Measurements from ENCODE around the gene C16orf78.

The C16orf78 gene

DNA sequence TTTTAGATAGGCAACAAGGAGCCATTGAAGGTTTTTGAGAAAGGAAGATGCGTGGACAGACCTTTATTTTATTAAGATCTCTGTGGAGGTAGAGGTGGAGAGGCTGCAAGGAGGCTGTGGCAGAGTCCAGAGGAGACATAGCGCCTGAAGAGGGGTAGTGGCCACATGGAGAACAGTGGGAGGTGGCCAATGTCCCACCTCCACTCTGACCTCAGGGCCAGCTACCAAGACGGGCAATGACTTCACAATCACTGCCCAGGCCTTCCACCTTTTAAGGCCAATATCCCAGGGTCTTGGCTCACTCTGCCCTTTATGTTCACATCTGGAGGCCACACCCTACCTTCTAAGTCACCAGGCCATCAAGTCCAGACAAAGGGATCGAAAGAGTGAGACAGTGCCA, at the start of gene C16orf78:
C16orf78 (plus strand) TSS at position 301 of the 400 bp plus-strand sequence. CDS start 136 bp downstream, outside the sequence.
- no peak for DNase-seq

- no peak for DNase-seq
These were observed 48.9 kb upstream of the C16orf78 start for GRCh38 chr16:49324703-49325102.

GRCh38 chr16:49327466-49327865, 46.1 kb upstream of the C16orf78 start:
- DNase-seq, result no peak

DNA sequence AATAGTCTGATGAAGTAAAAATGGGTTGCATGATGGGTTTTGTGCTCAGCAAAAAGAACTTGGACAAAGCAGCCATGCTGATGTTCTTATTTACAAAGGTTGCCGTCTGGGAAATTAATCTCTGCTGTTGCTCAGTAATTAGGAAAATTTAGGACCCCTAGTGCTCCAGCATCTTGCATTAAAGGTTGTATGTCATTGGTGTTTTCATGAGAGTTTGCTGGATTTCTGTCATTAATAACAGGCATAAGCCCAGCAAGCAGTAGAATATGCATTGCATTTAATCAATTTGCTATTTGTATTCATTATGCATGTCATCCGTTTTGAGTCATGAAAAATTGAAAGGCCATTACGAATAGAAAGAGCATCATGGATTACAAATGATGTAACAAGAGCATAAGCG, 45.3 kb upstream of the C16orf78 start:
- DNase-seq, result no peak

- no peak for DNase-seq
These were observed 42.9 kb upstream of the C16orf78 start for GRCh38 chr16:49330562-49331201.

DNA sequence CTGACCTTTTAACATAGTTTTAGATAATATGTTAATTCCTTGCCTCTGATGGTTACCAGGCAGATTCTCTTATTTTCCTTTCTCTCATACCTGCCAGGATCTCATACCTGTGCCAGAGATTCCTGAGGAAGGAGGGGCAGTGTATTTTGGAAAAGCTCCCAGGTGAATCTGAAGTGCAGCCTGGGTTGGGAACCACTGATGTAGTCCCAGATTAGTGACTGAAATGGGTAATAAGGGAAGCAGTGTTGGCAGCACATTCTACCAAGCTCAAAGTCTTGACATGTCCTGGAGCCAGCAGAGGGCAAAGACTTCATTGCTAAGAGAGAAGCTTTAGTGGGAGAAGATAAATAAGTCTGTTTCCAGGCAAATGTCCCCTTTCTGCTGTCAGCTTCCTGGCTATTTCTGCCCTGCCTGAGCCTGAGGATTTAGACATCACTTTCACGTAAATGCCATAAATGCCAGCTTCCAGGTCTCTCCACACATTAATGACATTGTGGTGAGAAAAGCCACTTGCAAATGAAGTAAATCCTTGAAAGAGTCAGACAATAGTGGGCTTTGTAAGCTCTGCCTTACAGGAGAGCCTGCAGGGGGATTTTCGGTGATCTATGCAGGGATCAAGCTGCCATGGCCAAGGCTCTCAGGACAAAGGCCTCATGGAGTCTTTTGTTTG, 40.9 kb upstream of the C16orf78 start:
- DNase-seq, result no peak

DNA sequence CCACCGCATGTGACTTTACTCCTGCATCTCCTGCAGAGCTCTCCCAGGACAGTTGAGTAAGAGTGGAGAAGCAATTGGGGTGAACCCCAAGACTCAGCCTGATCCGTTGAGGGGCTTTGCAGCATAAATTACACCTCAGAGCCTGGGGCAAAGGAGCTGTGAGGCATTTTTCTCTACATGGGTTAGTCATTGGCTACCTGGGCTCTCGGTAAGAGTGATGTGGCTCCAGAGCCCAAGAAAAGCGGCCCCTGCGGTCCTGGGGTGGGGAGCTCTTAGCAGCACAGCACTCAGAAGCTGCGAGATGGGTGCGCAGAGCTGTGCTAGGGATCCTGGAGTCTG, 40.4 kb upstream of the C16orf78 start:
- DNase-seq, result no peak

DNA sequence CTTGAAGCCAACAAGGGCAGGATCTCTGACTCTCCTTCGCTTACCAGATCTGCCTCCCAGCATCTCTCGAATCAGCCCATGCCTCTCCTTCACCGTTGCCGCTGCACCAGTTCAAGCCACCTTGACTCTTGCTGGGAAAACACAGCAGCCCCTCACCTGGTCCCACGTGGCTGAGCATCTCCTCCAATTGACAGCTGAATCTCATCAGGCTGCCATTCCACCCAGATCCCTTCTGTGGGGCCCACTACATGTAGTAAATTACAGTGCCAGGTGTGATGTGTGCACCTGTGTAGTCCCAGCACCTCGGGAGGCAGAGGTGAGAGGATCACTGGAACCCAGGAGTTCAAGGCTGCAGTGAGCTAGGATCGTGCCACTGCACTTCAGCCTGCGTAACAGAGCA, 37.8 kb upstream of the C16orf78 start:
- no peak for DNase-seq

GRCh38 chr16:49336581-49336980, 37.0 kb upstream of the C16orf78 start:
- DNase-seq, result no peak

DNA sequence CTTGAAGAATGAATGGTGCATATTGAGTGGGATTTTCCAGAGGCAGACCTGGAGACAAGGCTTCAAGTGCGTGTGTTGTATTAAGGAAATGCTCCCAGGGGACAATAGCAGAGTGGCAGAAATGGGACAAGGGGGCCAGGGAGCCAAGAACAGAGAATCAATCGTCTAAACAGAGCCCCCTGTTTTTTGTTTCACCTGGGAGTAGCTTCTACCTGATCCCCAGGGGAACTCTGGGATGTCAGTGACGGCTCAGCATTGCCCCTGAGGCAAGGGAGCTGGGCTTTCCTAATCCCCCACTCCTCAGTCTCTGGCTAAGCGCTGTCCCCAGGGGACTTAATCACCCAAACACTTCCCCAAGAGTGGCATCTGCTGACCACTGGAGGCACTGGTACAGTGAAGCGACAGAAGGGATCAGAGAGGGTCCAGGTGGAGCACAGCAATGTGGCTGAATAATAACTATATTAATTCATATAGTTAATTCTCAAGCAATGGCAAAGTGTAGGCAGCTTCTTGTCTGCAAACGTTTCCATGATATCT, 35.7 kb upstream of the C16orf78 start:
- no peak for DNase-seq

DNA sequence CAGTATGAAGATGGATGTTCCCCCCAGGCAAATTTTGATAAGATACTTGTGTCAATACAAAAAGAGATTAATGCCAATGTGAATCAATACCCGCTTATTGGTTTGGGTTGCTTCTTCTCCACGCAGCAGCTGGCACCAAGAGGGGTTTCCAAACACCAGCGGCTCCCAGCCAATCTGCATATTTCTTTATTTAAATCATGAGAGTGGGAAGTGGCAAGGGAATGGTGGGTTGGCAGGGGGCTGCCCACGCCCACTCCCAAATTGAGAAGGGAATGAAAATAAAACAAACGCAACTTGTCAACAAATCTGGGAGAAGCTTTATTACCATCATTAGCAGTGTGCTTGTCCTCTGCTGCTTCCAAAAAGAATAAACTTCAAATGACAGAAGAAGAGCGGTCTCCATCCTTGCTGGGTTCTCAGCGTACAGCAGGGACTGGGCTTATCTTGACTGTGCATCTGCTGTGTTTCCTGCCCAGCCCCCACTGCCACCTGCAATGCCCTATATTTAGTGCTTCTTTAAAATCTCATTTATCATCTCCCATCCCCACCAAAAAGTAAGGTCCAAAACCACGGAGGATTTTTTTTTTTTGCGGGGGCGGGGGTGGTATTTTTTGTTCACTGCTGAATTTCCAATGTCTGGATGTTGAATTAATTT, 34.9 kb upstream of the C16orf78 start:
- no peak for DNase-seq

DNA sequence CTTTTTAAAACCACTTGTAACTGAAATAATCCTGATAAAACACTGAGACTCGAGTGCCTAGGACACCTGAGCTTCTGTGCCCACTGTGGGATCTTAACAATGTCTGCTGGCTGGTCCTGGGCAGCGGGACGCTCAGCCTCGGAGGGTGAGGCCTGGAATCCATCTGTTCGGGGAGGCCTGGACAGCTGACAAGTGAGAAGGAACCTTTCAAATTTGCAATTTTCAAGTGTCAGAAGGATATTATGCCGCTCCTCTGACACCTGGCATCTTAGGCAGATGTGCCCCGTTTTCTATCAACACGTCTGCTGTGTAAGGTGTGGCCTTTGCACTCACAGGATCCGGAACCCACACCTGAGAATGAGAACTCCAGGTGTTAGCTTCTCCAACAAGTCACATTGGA, 33.1 kb upstream of the C16orf78 start:
- DNase-seq, result no peak

- DNase-seq, result no peak
These were observed 31.9 kb upstream of the C16orf78 start for GRCh38 chr16:49341706-49342105.

DNA sequence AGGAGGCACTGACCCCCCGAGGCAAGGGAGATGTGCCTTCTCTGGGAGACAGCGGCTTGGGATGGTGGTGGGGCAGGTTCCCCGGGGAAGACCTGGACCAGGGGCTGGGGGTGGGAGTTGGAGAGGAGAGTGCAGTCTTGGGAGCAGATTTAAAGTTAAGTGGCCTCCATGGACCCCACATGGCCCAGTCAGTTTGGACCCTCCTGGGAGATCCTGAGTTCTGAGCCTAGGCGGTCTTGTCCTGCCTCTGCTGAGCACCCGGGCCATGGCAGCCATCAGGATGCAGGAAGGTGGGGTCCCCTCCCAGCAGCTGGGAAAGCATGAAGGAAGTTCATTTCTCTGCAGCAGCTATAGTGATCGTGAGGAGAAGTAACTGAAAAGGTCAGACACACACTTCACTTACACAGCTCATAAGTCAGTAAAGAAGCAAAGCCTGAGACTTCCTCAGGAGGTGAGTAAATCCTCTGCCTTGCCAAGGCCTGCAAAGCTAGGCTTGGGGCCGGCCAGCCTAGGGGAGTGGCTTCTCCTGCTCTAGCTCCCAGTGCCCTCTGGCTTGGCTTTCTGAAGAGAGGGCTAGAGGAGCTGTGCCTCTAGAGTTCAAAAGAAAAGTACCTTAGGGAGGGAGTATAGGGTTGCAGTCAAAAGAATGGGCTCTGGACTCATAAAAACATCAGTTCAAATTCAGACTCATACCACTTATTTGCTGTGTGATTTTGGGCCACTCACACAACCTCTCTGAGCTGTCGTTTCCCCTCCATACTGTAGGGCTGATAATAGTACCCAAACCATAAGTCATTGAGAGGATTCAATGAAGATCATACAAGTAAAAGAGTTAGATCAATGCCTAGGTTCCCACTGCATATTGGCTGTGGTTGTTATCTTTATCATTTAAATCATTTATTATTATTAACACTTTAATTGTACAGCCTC, 31.0 kb upstream of the C16orf78 start:
- DNase-seq, result no peak

DNA sequence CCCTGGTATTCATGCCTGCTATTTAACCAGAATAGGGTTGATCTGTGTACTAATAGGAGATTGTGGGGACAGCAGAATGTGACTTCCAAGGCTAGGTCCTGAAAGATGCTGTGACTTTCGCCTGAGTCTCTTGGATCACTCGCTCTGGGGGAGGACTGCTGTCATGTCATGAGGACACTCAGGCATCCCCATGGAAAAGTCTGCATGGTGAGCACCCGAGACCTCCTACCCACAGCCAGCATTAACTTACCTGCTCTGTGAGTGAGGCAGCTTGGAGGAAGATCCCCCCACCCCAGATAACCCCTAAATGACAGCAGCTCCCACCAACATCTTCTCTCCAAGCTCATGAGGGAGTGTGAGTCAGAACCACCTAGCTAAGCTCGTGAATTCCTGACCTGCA, 30.3 kb upstream of the C16orf78 start:
- no peak for DNase-seq

GRCh38 chr16:49344401-49344800, 29.2 kb upstream of the C16orf78 start:
- no peak for DNase-seq

GRCh38 chr16:49345829-49346228, 27.8 kb upstream of the C16orf78 start:
- DNase-seq, result no peak

- DNase-seq, result no peak
These were observed 27.1 kb upstream of the C16orf78 start for GRCh38 chr16:49346459-49346858.

GRCh38 chr16:49347476-49347875, 26.1 kb upstream of the C16orf78 start:
- DNase-seq, result no peak

DNA sequence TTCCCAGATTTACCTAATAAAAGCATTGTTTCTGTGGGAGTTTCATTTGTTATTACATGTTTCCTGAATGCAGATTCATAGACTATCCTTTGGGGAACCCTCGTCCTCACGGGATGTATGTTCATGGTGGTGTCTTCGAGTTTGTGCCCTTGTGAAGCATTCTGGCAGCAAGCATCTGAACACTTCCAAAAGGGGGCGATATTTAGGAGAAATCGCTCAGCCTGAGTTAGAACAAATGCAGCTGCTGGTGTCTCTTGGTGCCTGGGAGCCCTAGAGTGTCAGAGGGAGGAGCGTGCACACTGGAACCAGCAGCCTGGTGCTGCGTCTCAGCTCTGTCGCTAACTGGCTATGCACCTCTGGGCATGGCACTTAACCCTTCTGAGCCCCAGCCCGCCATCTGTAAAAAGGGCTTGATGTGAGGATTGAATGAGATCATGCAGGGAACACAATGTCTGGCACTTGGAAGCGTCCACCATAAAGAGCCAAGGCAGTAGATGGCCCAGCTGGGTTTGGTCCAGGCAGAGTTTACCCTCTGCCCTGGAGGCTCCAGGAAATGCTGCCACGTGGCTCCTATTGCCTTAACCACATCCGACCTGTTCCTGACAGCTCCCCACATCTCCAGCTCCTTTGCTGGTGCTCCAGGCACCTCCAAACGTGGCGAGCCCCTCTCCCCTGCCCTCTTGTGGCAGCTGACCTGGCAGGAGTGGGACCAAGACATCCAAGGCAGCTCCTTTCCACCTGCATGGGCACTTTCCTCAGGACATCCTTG, 25.0 kb upstream of the C16orf78 start:
- no peak for DNase-seq

DNA sequence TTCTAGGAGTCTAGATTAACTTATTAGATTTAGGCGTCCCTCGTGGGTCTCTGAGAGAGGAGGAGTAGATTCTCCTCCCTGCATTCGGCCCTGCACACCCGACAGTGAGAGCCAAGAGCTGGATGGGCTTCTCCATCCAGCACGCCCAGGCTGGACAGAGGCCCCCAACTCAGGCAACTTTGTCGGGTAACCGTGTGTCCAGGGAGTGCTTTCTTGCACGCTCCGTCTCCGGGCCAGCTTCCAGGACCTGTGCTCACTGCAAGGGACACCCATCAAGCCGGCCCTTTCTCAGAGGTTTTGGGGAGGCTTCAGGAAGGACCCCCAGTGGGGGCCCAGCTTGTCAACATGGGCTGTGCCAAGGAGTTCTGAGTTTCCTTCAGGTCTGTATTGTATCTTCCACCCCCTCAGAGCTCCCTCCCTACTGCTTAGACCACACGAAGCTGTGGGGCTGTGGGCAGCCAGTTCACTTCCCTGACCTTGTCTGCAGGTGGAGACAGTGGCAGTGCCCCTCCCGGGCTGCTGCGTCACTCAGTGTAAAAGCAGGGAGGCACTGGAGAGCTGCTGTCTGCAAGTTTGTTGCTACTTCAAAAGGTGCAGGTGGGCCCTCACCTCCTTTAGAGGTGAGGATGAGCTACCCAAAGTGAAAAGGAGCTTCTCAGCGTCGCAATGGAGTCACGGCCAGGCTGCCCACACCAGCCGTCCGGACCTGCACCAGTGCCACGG, 24.0 kb upstream of the C16orf78 start:
- no peak for DNase-seq
